ENCODE measurements around the gene KDM4D. TPM values are rescaled to one million over a fixed set of nuclear protein-coding genes. Genes with fewer than 3 reads are reported as not detected.

The KDM4D gene
- total and polyA plus RNA-seq, 9 of the 15 experiments (the other 6 are each of a cell fraction or from before 2014, with no cell fraction given), result 0.34 to 1.1 (median 0.50) TPM

DNA sequence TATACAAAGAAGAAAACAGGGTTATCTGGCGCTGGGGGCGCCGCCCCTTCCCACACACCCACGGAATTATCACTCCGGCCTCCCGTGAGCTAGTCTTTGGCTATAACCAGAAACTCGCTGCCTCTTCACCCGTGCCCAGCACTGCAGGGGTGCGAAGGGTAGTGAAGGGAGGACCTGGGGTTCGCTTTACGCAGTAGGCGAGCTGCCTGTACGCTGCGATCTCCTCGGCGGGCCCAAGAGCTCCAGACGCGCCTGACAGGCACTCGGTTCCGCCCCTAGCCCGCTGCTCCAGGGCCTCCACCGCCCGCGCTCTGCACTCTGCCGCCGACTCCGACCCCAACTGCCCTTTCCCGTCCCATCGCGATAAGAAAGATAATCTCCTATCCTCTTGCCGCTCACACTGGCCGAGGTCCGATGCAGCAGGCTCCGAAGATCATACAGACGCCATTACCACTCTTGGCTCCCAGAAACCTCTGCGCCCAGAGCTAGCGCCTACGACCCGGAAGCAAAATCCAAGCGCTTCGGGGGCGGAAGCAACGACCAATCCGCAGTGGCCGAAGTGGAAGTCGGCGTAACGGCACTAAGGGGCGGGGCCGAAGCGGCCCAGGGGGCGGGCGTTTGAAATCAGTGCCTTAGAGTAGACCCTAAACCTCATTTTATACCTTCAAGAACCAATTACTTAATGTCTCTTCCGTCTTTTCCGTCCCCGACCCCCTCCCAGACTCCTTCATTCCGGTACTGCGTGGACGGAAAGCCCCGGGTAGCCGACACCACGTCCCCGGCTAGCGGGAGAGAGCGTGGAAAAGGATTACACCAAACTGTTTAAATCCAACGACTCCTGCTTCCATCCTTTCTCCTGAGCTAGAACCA, at the start of gene KDM4D, which contains the start of gene CWC15 (continued):
- TF ChIP-seq, protein P1, sequence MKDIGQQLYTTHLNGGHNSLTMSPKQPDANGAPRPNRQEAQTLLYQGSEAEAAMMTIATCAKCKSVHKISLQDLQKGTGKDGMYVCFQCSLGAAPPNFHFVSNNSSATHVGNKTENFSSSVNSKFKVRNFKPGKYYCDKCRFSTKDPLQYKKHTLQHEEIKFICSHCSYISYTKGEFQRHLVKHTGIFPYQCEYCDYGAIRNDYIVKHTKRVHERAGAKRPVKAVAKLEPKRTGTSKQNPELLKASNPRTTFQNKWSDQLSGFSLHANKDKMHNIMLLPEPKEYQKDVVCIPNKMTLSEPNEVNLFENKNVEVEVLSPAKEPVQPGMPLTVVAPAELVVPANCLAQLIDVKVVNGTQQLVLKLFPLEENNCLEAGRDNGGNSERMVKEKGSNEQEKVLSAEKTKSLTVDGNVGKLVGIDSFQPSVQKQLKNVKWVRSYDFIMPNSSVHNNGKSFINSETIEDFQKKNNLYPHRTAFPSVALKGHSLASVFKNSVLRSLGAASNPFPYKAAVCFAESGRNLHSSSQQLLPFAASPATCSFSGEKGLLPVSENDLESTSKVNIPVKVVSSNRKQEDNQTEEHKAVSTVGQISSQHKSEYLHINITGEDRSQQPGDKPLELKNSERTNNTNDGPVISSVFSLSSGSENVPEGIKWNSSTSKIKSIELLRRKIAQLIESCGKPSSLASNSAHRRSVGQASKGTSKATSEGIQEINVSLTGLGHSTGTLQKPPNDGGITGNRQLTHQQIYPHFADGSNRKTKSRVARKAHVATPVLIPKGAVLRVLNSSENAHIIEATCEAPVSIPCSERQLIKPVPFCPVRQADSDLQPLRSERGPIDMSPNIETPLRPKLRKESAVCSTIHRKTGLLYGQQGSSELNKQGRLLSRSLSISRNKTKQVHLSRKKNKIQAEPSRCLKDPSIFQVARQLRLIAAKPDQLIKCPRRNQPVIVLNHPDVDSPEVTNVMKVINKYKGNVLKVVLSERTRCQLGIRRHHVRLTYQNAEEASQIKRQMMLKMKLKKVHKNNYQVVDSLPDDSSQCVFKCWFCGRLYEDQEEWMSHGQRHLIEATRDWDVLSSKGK (CRISPR knock-in tag; IDR thresholded peaks at IDR 0.05), result no peak
- TF ChIP-seq ZC3H11A (IDR thresholded peaks at IDR 0.05; ENCODE audit: low read depth, low read length), result no peak
- TF ChIP-seq CC2D1A (IDR thresholded peaks at IDR 0.05), result peak; percentile 57; the same call in 1 of the 2 replicates
- TF ChIP-seq RBM22 (IDR thresholded peaks at IDR 0.05; ENCODE audit: low read depth, low read length, poor library complexity, severe bottlenecking), result no peak
- no peak for TF ChIP-seq SNIP1 (IDR thresholded peaks at IDR 0.05; ENCODE audit: low read depth)
- TF ChIP-seq HMG20A (CRISPR knock-in tag; conservative IDR thresholded peaks at IDR 0.05), result no peak
- TF ChIP-seq CBX1 (IDR thresholded peaks at IDR 0.05; ENCODE audit: low read depth), result 0 out of 2 replicates have a peak, but pooled peaks have one; percentile 26
- no peak for TF ChIP-seq BACH1 (tag; IDR thresholded peaks at IDR 0.05)
- TF ChIP-seq FOXJ2 (tag; IDR thresholded peaks at IDR 0.05), result no peak; the same call in 1 of the 2 replicates
- TF ChIP-seq ZNF57 (CRISPR knock-in tag; IDR thresholded peaks at IDR 0.05), result no peak
- peak; percentile 81 for TF ChIP-seq CREM (IDR thresholded peaks at IDR 0.05; ENCODE audit: low read depth)
- no peak for TF ChIP-seq FUS (optimal IDR thresholded peaks at IDR 0.05; ENCODE audit: low read depth, low read length)
- TF ChIP-seq FOS (IDR thresholded peaks at IDR 0.05; ENCODE audit: extremely low read depth, insufficient read length), result peak; percentile 23
- peak; percentile 84 for TF ChIP-seq DIDO1 (tag; IDR thresholded peaks at IDR 0.05; ENCODE audit: low read depth)
- TF ChIP-seq PURB (CRISPR knock-in tag; IDR thresholded peaks at IDR 0.05; ENCODE audit: low read depth), result no peak
- no peak for TF ChIP-seq SMAD3 (CRISPR knock-in tag; conservative IDR thresholded peaks at IDR 0.05)
- TF ChIP-seq, protein P2, sequence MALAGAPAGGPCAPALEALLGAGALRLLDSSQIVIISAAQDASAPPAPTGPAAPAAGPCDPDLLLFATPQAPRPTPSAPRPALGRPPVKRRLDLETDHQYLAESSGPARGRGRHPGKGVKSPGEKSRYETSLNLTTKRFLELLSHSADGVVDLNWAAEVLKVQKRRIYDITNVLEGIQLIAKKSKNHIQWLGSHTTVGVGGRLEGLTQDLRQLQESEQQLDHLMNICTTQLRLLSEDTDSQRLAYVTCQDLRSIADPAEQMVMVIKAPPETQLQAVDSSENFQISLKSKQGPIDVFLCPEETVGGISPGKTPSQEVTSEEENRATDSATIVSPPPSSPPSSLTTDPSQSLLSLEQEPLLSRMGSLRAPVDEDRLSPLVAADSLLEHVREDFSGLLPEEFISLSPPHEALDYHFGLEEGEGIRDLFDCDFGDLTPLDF (CRISPR knock-in tag; IDR thresholded peaks at IDR 0.05), result no peak
- TF ChIP-seq ZNF184 (CRISPR knock-in tag; IDR thresholded peaks at IDR 0.05), result no peak
- no peak for TF ChIP-seq ZNF174 (CRISPR knock-in tag; IDR thresholded peaks at IDR 0.05)
- TF ChIP-seq KLF13 (tag; IDR thresholded peaks at IDR 0.05; ENCODE audit: borderline replicate concordance, low read depth), result no peak; the same call in 1 of the 2 replicates
- TF ChIP-seq, protein P3, sequence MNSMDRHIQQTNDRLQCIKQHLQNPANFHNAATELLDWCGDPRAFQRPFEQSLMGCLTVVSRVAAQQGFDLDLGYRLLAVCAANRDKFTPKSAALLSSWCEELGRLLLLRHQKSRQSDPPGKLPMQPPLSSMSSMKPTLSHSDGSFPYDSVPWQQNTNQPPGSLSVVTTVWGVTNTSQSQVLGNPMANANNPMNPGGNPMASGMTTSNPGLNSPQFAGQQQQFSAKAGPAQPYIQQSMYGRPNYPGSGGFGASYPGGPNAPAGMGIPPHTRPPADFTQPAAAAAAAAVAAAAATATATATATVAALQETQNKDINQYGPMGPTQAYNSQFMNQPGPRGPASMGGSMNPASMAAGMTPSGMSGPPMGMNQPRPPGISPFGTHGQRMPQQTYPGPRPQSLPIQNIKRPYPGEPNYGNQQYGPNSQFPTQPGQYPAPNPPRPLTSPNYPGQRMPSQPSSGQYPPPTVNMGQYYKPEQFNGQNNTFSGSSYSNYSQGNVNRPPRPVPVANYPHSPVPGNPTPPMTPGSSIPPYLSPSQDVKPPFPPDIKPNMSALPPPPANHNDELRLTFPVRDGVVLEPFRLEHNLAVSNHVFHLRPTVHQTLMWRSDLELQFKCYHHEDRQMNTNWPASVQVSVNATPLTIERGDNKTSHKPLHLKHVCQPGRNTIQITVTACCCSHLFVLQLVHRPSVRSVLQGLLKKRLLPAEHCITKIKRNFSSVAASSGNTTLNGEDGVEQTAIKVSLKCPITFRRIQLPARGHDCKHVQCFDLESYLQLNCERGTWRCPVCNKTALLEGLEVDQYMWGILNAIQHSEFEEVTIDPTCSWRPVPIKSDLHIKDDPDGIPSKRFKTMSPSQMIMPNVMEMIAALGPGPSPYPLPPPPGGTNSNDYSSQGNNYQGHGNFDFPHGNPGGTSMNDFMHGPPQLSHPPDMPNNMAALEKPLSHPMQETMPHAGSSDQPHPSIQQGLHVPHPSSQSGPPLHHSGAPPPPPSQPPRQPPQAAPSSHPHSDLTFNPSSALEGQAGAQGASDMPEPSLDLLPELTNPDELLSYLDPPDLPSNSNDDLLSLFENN (IDR thresholded peaks at IDR 0.05; ENCODE audit: low read depth in 2 of 2, low read length in 2 of 2), result no peak

Data from K562 (cell line).